Measurements from ENCODE around the gene DLK1. TPM values are rescaled to one million over a fixed set of nuclear protein-coding genes. Genes with fewer than 3 reads are reported as not detected.

DLK1 gene
- total and polyA plus RNA-seq, 10 donors: 0.17 to 0.79 (median 0.38) TPM; not detected in 7

- Histone ChIP-seq H3K4me3 (no peak overlapping the region), H3K27ac (no peak overlapping the region), H3K27me3 (replicated peaks in 1 of 7) (peaks cover 0 to 7% (median 0%) of the 10 kb centered on the region in 7 donors), H3K9me3 (no peaks in the 10 kb centered on the region), H3K4me1 (peaks cover 0 to 60% (median 10%) of the 10 kb centered on the region in 6 donors), H3K36me3 (no peaks in the 10 kb centered on the region)
- TF ChIP-seq POLR2AphosphoS5 (IDR thresholded peaks at IDR 0.05) (no peak), POLR2A (IDR thresholded peaks at IDR 0.05) (no peak)
- TF ChIP-seq, protein P1, sequence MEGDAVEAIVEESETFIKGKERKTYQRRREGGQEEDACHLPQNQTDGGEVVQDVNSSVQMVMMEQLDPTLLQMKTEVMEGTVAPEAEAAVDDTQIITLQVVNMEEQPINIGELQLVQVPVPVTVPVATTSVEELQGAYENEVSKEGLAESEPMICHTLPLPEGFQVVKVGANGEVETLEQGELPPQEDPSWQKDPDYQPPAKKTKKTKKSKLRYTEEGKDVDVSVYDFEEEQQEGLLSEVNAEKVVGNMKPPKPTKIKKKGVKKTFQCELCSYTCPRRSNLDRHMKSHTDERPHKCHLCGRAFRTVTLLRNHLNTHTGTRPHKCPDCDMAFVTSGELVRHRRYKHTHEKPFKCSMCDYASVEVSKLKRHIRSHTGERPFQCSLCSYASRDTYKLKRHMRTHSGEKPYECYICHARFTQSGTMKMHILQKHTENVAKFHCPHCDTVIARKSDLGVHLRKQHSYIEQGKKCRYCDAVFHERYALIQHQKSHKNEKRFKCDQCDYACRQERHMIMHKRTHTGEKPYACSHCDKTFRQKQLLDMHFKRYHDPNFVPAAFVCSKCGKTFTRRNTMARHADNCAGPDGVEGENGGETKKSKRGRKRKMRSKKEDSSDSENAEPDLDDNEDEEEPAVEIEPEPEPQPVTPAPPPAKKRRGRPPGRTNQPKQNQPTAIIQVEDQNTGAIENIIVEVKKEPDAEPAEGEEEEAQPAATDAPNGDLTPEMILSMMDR (IDR thresholded peaks at IDR 0.05 in 8 of 11, conservative IDR thresholded peaks at IDR 0.05 in 3 of 11): no peak
- no peak for DNase-seq
- WGBS, 5 donors: 82 to 91% (median 88%) methylated on average over 5 of the region's 5 CpGs
- intact Hi-C loops (cut with DNase I; ENCODE audit: low total_unique reads): no loop called here
Observed at GRCh38 chr14:100690672-100691071, 36.0 kb upstream of the DLK1 start.

- Histone ChIP-seq H3K4me1 (peaks cover 0 to 64% (median 10%) of the 10 kb centered on the region in 6 donors), H3K4me3 (no peak overlapping the region), H3K27me3 (replicated peaks in 1 of 7) (peaks cover 0 to 7% (median 0%) of the 10 kb centered on the region in 7 donors), H3K9me3 (no peaks in the 10 kb centered on the region), H3K27ac (no peak overlapping the region), H3K36me3 (no peaks in the 10 kb centered on the region)
- TF ChIP-seq, protein P1 (IDR thresholded peaks at IDR 0.05 in 8 of 11, conservative IDR thresholded peaks at IDR 0.05 in 3 of 11): no peak
- TF ChIP-seq POLR2A (IDR thresholded peaks at IDR 0.05) (no peak), POLR2AphosphoS5 (IDR thresholded peaks at IDR 0.05) (no peak)
- no peak for DNase-seq
- 77 to 89% (median 88%) methylated on average over 29 of the region's 29 CpGs for WGBS, 5 donors
- intact Hi-C loops (cut with DNase I; ENCODE audit: low total_unique reads): no loop called here
Observed at GRCh38 chr14:100691395-100692056, 35.2 kb upstream of the DLK1 start.

GRCh38 chr14:100692256-100692655, 34.4 kb upstream of the DLK1 start:
- intact Hi-C loops (cut with DNase I; ENCODE audit: low total_unique reads): no loop called here
- DNase-seq: no peak
- Histone ChIP-seq H3K27ac (peak overlapping the region in 5 of 8 donors; percentile 58 to 70 (median 67)), H3K9me3 (no peaks in the 10 kb centered on the region), H3K27me3 (replicated peaks in 1 of 7) (peaks cover 0 to 7% (median 0%) of the 10 kb centered on the region in 7 donors), H3K36me3 (no peaks in the 10 kb centered on the region), H3K4me1 (peaks cover 0 to 64% (median 10%) of the 10 kb centered on the region in 6 donors), H3K4me3 (no peak overlapping the region)
- WGBS, 5 donors: 72 to 92% (median 90%) methylated on average over 6 of the region's 6 CpGs
- no peak for TF ChIP-seq POLR2AphosphoS5 (IDR thresholded peaks at IDR 0.05)
- TF ChIP-seq, protein P1 (IDR thresholded peaks at IDR 0.05 in 8 of 11, conservative IDR thresholded peaks at IDR 0.05 in 3 of 11): no peak
- no peak for TF ChIP-seq POLR2A (IDR thresholded peaks at IDR 0.05)

GRCh38 chr14:100692859-100693558, 33.7 kb upstream of the DLK1 start:
- DNase-seq: no peak
- no peak for TF ChIP-seq POLR2A (IDR thresholded peaks at IDR 0.05)
- peak in 2 of 3 donors; percentile 53 to 67 for TF ChIP-seq POLR2AphosphoS5 (IDR thresholded peaks at IDR 0.05)
- TF ChIP-seq, protein P1 (IDR thresholded peaks at IDR 0.05 in 8 of 11, conservative IDR thresholded peaks at IDR 0.05 in 3 of 11): no peak
- intact Hi-C loops (cut with DNase I; ENCODE audit: low total_unique reads): no loop called here

More at GRCh38 chr14:100692859-100693558, 33.7 kb upstream of the DLK1 start:
- Histone ChIP-seq H3K36me3 (no peaks in the 10 kb centered on the region), H3K9me3 (no peaks in the 10 kb centered on the region), H3K27me3 (replicated peaks in 1 of 7) (peaks cover 0 to 7% (median 0%) of the 10 kb centered on the region in 7 donors), H3K4me1 (peaks cover 0 to 62% (median 10%) of the 10 kb centered on the region in 6 donors), H3K4me3 (no peak overlapping the region), H3K27ac (peak overlapping the region in 7 of 8 donors; percentile 58 to 71 (median 67))
- 63 to 79% (median 69%) methylated on average over 27 of the region's 27 CpGs for WGBS, 5 donors

All from spleen (tissue), 11 donors.